Left colon (tissue), 2 donors: Measurements from ENCODE around the gene KRT3. TPM values are rescaled to one million over a fixed set of nuclear protein-coding genes. Genes with fewer than 3 reads are reported as not detected.

Experiments used
- ATAC-seq: fragments of 200-7000 bp; cut with Tn5 transposase; one replicate; pipeline ENCODE4 v1.9.1; 2020; ENCODE audit warnings: mild to moderate bottlenecking, moderate library complexity
- DNase-seq, 2 donors: peaks; one replicate each; pipeline ENCODE4 v3.0.0-alpha.2; 2020
- intact Hi-C, 2 donors: fragments of 100-400 bp; cut with DNase I in 1 of 2; cut with micrococcal nuclease in 1 of 2; formaldehyde crosslinking; loops; one replicate each; pipeline versions ENCODE4 v1.11.2 to v1.14.0; 2022; cut with DNase I, micrococcal nuclease
- total RNA-seq, 2 donors: library from RNA; stranded (reverse); fragmentation: NEBNext Ultra II Directional; extraction: Animal tissue kit (Norgen Biotek cat#: 25700); gene quantifications; one replicate each; pipeline ENCODE4 v1.2.1, GENCODE V29; 2021
- donor health status: DM: no; HTN: no; CAD: no.
- donor health status: DM: yes; HTN: yes; CAD: no.

KRT3 gene
- total RNA-seq, 2 donors from 2014 or later = not detected

DNA sequence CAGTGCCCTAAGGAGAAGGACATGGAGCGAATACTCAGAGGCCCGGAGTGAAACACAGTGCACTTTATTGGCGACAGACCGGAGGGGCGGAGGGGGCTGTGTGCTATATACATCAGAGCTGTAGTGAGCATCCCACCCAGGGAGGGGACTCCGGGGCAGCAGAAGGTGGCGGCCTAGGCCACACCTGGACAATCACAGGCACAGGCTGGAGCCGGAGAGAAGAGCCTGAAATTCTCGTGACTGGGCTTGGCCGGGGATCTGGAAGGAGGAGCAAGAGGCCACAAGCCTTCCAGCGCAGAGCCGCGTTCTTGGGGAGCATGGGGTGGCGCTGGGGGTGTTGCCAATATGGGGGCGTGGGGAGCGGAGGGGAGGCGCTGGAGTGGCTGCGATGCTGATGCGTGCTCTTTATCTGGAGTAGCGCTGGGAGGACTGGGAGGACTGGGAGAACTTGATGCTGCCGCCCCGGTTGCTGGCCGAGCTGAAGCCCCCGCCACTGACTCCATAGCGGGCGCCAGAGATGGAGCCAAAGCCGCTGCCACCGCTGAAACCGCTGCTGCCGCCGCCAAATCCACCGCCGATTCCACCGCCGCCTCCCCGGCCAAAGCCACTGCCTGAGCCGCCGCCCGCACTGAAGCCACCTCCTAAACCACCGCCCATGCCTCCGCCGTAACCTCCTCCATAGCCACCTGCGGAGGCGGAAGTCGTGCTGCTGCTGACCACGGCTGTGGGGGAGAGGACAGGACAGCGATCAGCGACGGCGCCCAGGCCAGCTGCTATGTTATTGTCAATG is 6.1 kb downstream of the KRT3 start:
- intact Hi-C loops = no loop called here
- DNase-seq (peak in 1 of 2 donors; percentile 66), ATAC-seq (peak; percentile 99)

DNA sequence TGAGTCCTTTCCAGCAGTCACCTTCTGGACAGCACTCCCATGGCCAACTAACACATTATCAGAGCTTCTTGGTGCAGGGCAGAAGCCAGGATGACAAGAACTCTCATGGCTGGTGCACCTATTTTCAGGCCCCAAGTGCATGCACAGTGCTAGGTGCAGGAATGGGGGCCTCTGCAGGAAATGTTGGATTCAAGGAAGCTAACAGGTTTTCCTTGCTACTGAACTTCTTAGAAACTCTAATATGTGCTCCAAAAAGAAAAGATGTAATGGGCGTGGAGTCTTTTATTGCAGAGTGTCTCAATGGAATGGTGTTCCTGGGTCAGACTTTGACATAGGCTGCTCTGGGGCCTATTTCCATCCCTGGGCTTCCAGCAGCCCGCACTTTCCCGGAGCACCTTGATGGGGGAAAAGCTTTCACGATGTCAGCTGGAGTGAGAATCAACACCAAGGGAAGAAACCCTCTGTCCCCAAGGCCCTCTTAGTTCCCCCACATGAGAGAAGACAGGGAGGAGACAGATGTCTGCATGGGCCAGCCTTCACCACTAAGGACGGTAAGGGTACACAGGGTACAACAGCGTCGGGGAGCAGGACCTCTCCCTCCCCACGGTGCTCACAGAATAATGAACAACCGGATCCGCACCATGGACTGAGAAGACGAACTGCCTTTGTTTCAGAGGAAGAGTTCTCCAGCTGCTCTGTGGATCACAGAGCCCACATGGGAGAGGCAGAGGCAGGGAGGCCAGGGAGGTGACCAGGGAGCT is 6.9 kb downstream of the KRT3 start:
- intact Hi-C loops = no loop called here
- DNase-seq = no peak
- ATAC-seq = no peak

GRCh38 chr12:52788192-52788875 is 7.6 kb downstream of the KRT3 start:
- ATAC-seq (no peak), DNase-seq (no peak)
- intact Hi-C loops = no loop called here

DNA sequence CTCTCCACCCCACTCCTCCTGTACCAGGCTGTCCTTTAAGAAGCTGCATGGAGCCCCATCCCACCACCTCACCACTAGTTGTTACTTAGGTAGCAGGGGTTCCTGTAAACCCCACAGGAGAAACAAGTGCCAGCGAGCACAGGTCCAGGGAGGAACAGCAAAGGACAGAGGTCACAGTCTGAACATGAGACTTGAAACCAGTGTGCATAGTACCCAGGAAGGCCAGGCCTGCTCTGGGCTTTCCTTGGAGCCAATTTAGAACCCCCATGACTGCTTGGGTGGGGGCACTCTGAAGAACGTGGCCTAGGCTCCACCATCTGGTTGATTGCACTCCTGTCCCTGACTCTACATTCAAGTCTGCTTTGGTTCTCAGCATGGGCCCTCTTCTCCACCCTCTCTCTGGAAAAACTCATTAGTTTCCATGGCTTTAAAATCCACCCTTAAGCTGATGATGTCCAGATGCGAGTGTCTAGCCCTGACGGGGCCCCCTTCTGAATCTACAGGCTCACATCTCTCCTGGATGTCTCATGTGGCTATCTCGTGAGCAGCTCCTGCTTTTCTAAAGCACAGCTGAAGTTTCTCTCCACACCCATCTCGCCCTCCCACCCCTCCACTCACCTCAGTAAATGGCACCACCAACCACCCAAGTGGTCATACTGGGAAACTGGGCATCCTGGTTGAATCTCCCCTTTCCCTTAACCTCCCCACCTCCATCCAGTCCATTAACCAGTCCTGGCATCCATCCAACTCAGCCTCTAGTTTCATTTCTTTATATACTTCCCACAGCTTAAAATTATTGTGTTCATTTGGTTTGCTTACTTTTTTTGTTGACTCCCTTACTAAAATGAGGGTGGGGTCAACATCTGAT is 8.4 kb downstream of the KRT3 start:
- DNase-seq = no peak
- intact Hi-C loops = no loop called here
- ATAC-seq = no peak

GRCh38 chr12:52784909-52785308 is 11.0 kb downstream of the KRT3 start:
- DNase-seq (no peak), ATAC-seq (no peak)
- intact Hi-C loops = no loop called here

GRCh38 chr12:52783563-52784316 is 12.2 kb downstream of the KRT3 start:
- intact Hi-C loops = no loop called here
- DNase-seq (no peak), ATAC-seq (no peak)

DNA sequence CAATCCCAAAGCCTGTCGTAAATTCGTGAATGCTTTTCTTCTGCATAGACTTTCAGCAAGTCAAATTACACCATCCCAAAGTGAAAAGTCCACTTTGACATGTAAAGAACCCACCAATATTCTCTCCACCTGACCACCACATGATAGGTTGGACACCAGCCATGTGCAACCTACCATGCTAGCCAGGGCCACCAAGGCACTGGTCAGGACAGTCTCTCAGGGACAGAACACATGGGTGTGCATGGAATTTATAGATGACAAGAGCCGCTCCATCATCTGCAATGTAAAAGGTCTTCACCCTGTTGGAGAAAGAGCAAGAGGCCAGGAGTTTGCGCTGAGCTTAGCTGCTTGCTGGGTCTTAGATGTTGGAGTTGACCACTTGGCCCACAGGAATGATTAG is 13.4 kb downstream of the KRT3 start:
- DNase-seq (no peak), ATAC-seq (no peak)
- intact Hi-C loops = no loop called here

DNA sequence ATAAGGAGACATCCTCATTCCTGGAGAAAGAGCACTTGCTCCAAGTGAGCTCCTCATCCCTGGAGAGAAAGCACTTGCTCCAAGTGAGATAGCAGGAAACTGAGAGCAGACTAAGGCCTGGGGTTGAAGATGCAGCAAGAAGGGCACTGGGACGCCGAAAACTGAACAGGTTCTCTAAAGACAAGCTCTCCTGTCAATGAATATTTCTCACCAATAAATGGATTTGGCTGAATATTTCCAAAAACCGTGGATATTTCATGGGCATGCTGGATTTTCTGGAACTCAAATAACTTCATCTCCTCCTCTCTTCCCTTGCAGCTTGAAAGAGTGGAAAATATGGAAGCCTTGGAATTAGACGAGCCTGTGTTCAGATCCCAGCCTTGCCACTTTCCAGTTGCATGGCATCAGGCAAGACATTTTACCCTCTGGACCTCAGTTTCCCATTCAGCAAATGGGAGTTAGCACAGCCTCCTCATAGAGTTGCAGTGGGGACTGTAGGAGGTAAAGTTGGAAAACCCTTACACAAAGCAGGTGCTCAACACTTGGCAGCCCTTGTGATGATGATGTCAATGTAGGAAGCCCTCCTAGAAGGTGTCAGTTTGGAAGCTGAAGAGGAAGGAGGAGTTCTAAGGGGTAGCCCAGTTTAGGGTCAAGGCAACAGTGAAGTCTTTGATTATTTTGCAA is 14.4 kb downstream of the KRT3 start:
- no peak for ATAC-seq
- intact Hi-C loops = no loop called here
- no peak for DNase-seq

- ATAC-seq = no peak
- DNase-seq = no peak
- intact Hi-C loops = no loop called here
Observed at GRCh38 chr12:52779914-52780313, 16.0 kb downstream of the KRT3 start.

GRCh38 chr12:52778833-52779232 is 17.1 kb downstream of the KRT3 start:
- no peak for ATAC-seq
- intact Hi-C loops = no loop called here

GRCh38 chr12:52777566-52777965 is 18.4 kb downstream of the KRT3 start:
- intact Hi-C loops = no loop called here
- ATAC-seq (no peak), DNase-seq (no peak)

More at GRCh38 chr12:52778833-52779232, 17.1 kb downstream of the KRT3 start:
- no peak for DNase-seq

GRCh38 chr12:52776913-52777395 is 19.0 kb downstream of the KRT3 start, which contains the start of gene KRT76:
Gene KRT76 (minus strand): TSS chr12:52777345. CDS start chr12:52777291, 54 bp downstream.
- ATAC-seq = no peak
- intact Hi-C loops = no loop called here
- DNase-seq = no peak

- ATAC-seq (no peak), DNase-seq (no peak)
- intact Hi-C loops = no loop called here
Observed at GRCh38 chr12:52776435-52776834, 19.5 kb downstream of the KRT3 start.

GRCh38 chr12:52774629-52775250 is 21.2 kb downstream of the KRT3 start:
- DNase-seq = no peak
- intact Hi-C loops = no loop called here
- no peak for ATAC-seq

GRCh38 chr12:52772772-52773171 is 23.1 kb downstream of the KRT3 start:
- intact Hi-C loops = no loop called here
- ATAC-seq = no peak
- DNase-seq = no peak

DNA sequence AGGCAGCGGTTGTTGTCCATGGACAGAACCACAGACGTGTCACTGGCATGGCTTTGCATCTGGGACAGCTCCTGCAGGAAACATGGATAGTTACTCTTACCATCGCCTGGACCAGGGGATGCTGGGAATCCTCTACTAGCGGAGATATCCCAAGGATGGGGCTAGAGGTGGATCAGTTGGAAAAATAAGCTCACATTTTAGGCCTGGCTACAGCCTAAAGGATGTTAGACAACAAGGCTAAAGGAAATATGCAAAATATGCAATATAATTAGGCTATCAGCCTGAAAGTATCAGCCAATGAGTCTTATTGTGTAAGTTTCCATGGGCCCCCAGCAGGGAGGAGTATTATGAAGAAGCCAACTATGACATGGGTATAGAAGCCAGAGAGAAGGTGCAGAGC is 23.7 kb downstream of the KRT3 start:
- ATAC-seq (no peak), DNase-seq (no peak)
- intact Hi-C loops = no loop called here

GRCh38 chr12:52771505-52771904 is 24.4 kb downstream of the KRT3 start:
- ATAC-seq (no peak), DNase-seq (no peak)
- intact Hi-C loops = no loop called here
